ENCODE results near the gene KANK3.
"Not testable (repeated sequence)": the region's sequence is repeated elsewhere in the genome, so short reads cannot be mapped to it uniquely, and the experiment has no call there.

The KANK3 gene

DNA sequence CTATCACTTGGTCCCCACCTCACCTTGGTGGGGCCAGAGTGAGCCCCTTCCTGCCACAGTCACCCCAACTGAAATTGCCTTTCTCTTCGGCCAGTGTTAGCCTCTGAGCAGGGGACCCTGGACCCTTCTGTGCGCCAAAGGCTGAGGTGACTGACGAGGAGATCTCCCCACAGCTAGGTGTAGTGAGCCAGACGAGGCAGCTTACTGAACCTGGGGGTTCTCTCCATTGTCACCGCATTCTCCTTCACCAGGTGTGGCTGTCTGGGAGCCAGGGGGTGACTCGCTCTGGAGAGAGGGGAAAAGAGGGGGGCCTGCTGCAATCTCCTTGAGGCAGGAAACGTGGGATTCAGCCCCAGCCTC lies 20.4 kb downstream of the KANK3 start:
- no peak for DNase-seq (ENCODE audit: low read depth)
- TF ChIP-seq, protein P1, sequence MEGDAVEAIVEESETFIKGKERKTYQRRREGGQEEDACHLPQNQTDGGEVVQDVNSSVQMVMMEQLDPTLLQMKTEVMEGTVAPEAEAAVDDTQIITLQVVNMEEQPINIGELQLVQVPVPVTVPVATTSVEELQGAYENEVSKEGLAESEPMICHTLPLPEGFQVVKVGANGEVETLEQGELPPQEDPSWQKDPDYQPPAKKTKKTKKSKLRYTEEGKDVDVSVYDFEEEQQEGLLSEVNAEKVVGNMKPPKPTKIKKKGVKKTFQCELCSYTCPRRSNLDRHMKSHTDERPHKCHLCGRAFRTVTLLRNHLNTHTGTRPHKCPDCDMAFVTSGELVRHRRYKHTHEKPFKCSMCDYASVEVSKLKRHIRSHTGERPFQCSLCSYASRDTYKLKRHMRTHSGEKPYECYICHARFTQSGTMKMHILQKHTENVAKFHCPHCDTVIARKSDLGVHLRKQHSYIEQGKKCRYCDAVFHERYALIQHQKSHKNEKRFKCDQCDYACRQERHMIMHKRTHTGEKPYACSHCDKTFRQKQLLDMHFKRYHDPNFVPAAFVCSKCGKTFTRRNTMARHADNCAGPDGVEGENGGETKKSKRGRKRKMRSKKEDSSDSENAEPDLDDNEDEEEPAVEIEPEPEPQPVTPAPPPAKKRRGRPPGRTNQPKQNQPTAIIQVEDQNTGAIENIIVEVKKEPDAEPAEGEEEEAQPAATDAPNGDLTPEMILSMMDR (conservative IDR thresholded peaks at IDR 0.05; ENCODE audit: low read depth, low read length): no peak
- H3K4me3 ChIP-seq (ENCODE audit: low read depth, low read length): peak overlapping the region; percentile 95

DNA sequence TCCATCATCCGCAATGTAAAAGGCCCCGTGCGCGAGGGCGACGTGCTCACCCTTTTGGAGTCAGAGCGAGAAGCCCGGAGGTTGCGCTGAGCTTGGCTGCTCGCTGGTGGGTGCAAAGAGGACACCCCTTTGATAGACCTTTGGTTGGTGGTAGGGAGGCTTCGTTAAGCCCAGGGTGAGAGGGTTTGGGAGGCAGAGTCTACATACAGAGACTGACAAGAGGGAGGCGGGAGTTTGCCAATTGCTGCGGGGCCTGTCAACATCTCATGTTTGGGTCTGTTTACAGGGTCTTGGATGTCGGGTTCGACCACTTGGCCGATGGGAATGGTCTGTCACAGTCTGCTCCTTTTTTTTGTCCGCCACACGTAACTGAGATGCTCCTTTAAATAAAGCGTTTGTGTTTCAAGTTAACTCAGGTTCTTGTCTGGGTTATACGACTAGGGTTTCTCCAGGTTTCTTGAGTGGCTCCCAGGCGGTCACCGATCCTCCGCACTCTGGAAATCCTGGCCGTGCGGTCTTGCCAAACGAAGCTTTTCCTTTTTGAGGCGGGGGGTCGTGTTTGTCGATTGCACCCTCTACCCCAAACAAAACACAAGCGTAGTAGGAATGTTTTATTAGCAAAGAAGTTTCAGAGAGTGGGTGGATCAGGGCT lies 20.9 kb downstream of the KANK3 start:
- peak overlapping the region; percentile 95 for H3K4me3 ChIP-seq (ENCODE audit: low read depth, low read length)
- no peak for DNase-seq (ENCODE audit: low read depth)
- TF ChIP-seq, protein P1 (conservative IDR thresholded peaks at IDR 0.05; ENCODE audit: low read depth, low read length): no peak

DNA sequence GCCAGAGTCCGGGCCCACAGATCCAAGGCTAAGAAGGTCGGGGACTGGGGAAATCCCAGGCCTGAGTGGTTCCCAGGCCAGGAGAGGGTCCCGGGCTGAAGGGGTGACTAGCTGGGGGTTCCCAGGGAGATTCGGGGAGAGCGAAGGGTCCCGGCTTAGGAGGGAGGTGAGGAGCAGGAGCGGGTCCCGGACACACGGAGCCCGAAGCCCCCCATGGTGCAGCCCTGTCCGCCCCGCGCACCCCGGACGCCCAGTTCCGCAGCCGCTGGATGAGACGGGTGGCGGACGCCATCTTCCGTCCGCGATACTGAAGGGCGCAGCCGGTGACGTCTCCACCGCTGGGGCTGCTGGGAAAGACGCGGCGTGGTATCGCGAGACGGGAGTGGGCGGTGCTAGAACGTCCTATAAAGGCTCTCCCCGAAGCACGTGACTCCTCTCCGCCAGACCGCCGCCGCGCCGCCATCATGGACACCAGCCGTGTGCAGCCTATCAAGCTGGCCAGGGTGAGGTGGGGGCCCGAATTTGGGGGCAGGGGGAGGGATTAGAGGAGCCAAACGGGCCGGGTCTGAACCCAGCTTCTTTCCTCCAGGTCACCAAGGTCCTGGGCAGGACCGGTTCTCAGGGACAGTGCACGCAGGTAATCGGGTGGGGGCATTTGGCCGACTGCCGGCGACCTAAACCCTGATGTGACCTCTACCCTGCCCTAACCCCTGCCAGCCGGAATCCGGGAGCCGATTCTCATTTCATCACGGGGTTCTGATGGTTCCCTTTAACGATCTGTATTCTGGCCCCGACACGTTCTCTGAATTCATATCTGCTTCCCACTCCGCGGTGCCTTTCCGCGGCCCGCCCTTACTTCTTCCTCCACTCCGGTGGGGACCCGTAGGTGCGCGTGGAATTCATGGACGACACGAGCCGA lies 21.7 kb downstream of the KANK3 start, which contains the start of the genes NDUFA7 and RPS28:
Gene NDUFA7 (minus strand): TSS at position 309 of the 919 bp plus-strand sequence. CDS start 17 bp downstream, at position 292.
Gene RPS28 (plus strand): TSS at position 430 of the 919 bp plus-strand sequence. CDS start 35 bp downstream, at position 465.
- peak within 1 kb of the TSS; percentile 95 for H3K4me3 ChIP-seq (ENCODE audit: low read depth, low read length)
- DNase-seq (ENCODE audit: low read depth): peak; percentile 98
- TF ChIP-seq, protein P1 (conservative IDR thresholded peaks at IDR 0.05; ENCODE audit: low read depth, low read length): no peak

DNA sequence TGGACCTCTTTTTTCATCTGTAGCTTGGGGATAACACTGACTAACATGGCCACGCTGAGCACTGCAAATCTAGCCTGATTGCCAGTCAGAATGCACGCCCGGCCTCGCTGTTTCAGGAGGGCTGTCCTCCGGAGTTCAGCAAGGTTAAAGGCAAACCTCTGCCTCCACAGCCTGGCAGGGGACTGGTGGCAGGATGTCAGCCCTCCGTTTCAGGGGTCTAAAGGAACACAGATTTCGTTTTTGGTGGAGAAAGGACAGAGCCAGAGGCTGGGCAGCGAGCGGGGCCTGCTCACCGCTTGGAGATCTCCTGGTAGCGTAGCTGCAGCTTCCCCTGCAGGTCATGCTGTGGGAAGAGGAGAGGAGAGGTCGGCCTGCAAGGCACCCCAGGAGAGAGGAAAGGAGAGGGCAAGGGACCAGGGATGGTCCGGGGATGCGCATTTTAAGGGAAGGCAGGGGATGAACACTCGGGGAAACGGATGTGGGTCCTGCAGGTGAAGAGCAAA lies 22.4 kb downstream of the KANK3 start:
- TF ChIP-seq, protein P1 (conservative IDR thresholded peaks at IDR 0.05; ENCODE audit: low read depth, low read length): no peak
- H3K4me3 ChIP-seq (ENCODE audit: low read depth, low read length): peak overlapping the region; percentile 95
- no peak for DNase-seq (ENCODE audit: low read depth)

DNA sequence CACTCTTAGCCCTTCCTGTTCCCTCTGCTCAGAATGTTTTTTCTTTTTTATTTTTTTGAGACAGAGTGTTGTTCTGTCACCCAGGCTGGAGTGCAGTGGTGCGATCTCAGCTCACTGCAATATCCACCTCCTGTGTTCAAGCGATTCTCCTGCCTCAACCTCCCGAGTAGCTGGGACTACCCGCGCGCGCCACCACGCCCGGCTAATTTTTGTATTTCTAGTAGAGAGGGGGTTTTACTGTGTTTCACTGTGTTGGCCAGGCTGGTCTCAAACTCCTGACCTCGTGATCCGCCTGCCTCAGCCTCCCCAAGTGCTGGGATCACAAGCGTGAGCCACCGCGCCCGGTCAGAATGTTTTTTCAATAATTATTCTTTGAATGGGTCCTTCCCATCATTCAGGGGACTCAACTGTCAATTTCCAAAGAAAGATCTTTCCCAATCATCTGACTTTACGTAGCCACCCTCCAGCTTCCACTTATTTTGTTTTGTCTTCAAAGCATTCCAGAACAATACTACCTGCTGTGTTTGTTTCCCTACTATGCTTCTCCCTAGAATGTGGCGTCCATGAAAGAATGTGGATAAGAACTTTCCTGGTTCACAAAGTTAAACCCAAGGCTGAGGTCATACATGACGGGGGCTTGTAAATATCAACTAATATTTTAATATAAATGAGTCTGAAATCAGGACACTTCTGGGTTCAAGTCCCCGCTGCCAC lies 23.1 kb downstream of the KANK3 start:
- peak overlapping the region; percentile 95 for H3K4me3 ChIP-seq (ENCODE audit: low read depth, low read length)
- TF ChIP-seq, protein P1 (conservative IDR thresholded peaks at IDR 0.05; ENCODE audit: low read depth, low read length): no peak
- no peak for DNase-seq (ENCODE audit: low read depth)

DNA sequence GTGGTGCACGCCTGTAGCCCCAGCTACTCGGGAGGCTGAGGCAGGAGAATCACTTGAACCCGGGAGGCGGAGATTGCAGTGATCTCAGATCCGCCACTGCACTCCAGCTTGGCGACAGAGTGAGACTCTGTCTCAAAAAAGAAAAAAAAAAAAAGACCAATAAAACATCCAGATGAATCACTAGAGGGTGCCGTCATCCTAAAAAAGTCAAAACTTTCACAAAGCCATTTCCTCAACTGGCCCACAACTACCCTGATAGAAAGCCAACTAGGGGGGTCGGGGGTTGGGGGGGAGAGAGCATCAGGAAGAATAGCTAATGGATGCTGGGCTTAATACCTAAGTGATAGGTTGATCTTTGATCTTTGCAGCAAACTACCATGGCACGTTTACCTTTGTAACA lies 24.2 kb downstream of the KANK3 start:
- H3K4me3 ChIP-seq (ENCODE audit: low read depth, low read length); DNase-seq (ENCODE audit: low read depth): not testable (repeated sequence)
- TF ChIP-seq, protein P1 (conservative IDR thresholded peaks at IDR 0.05; ENCODE audit: low read depth, low read length): peak; percentile 4
